ENCODE results near the gene PAPOLB.

PAPOLB gene

Small RNAs within 50 kb of the gene (small RNA-seq; reads per million reads assigned to genes)
- 0 reads per million in 2 experiments for gene RF00019

Measured in SK-N-DZ (cell line).